GM10266 (cell line): ENCODE data around the gene MAP4K4.

Experiments used
- DNase-seq: peaks from one replicate; pipeline ENCODE4 v3.0.0; 2012; ENCODE audit errors: extremely low spot score
- TF ChIP-seq, protein P1 (sequence below): IDR thresholded peaks from 2 replicates; pipeline ENCODE4 v1.5.1; 2012; ENCODE audit warnings: mild to moderate bottlenecking, low read depth; ENCODE audit not compliant: control insufficient read depth, insufficient read depth; ENCODE audit errors: missing control alignments

The MAP4K4 gene

GRCh38 chr2:101830555-101830954 is 133.0 kb downstream of the MAP4K4 start:
- TF ChIP-seq, protein P1, sequence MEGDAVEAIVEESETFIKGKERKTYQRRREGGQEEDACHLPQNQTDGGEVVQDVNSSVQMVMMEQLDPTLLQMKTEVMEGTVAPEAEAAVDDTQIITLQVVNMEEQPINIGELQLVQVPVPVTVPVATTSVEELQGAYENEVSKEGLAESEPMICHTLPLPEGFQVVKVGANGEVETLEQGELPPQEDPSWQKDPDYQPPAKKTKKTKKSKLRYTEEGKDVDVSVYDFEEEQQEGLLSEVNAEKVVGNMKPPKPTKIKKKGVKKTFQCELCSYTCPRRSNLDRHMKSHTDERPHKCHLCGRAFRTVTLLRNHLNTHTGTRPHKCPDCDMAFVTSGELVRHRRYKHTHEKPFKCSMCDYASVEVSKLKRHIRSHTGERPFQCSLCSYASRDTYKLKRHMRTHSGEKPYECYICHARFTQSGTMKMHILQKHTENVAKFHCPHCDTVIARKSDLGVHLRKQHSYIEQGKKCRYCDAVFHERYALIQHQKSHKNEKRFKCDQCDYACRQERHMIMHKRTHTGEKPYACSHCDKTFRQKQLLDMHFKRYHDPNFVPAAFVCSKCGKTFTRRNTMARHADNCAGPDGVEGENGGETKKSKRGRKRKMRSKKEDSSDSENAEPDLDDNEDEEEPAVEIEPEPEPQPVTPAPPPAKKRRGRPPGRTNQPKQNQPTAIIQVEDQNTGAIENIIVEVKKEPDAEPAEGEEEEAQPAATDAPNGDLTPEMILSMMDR: no peak
- DNase-seq: peak; percentile 11

DNA sequence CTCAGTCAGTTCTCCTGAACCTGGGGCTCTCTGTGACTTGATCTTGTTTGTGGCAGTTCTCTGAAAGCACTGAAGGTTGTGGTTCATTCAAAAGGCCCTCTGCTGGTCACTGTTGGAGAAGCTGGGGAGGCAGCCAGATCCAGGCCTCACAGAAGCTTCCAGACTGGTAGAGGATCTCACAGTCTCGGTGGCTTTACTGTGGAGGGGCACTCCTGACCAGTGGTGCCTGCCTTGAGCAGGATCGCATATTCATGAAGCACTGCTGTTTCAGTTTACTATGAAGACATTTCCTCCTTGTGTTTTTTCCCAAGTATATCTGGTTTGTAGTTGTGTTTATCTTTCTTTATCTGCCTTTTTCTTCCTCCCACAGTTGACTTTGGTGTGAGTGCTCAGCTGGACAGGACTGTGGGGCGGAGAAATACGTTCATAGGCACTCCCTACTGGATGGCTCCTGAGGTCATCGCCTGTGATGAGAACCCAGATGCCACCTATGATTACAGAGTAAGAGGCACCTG is 133.9 kb downstream of the MAP4K4 start:
- peak; percentile 51 for DNase-seq
- TF ChIP-seq, protein P1: peak; percentile 74

GRCh38 chr2:101832114-101832513 is 134.6 kb downstream of the MAP4K4 start:
- no peak for DNase-seq
- TF ChIP-seq, protein P1: no peak

GRCh38 chr2:101833890-101834523 is 136.5 kb downstream of the MAP4K4 start:
- DNase-seq: no peak
- TF ChIP-seq, protein P1: no peak

DNA sequence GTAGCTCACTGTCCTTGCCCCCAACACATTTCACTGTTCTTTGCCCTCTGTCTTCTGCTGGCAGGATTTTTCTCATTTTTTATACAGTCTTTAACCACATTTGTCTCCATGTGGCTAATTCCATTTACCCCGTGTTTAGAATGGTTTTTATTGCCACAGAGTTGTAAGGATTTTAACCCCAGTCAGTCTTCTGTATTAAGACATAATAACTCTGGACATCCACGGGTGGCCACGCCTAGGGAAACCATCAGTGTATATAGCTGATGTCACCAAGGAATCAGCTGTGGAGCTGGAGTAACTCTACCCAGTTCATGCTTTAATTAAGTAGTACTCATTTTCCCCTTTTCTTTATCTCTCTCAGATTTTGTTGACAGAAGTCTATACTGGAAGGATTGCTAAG is 139.8 kb downstream of the MAP4K4 start:
- no peak for DNase-seq
- TF ChIP-seq, protein P1: no peak

GRCh38 chr2:101841679-101842327 is 144.3 kb downstream of the MAP4K4 start:
- TF ChIP-seq, protein P1: no peak
- DNase-seq: no peak

- TF ChIP-seq, protein P1: no peak
- no peak for DNase-seq
Observed at GRCh38 chr2:101842471-101842870, 145.0 kb downstream of the MAP4K4 start.
